ENCODE results near the gene YTHDC1.

YTHDC1 gene

DNA sequence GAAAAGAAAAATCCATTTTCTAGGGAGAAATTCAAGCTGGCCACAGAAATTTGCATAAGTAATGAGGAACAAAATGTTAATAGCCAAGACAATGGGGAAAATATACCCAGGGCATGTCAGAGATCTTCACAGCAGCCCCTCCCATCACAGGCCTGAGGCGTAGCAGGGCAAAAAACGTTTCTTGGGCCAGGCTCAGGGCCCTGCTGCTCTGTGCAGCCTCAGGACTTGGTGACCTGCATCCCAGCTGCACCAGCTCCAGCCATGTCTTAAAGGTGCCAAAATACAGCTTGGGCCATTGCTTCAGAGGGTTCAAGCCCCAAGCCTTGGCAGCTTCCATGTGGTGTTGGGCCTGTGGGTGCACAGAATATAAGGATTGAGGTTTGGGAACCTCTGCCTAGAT, 72.3 kb downstream of the YTHDC1 start:
- DNase-seq (ENCODE audit: extremely low read depth, insufficient read length): no peak
- Histone ChIP-seq H3K36me3 (ENCODE audit: control insufficient read depth, insufficient read depth, low read length) (no peaks in the 10 kb centered on the region), H3K4me3 (replicated peaks; ENCODE audit: low read depth, low read length) (no peak overlapping the region), H3K27me3 (replicated peaks; ENCODE audit: control insufficient read depth, insufficient read depth, low read length) (no peaks in the 10 kb centered on the region)
- TF ChIP-seq, protein P1, sequence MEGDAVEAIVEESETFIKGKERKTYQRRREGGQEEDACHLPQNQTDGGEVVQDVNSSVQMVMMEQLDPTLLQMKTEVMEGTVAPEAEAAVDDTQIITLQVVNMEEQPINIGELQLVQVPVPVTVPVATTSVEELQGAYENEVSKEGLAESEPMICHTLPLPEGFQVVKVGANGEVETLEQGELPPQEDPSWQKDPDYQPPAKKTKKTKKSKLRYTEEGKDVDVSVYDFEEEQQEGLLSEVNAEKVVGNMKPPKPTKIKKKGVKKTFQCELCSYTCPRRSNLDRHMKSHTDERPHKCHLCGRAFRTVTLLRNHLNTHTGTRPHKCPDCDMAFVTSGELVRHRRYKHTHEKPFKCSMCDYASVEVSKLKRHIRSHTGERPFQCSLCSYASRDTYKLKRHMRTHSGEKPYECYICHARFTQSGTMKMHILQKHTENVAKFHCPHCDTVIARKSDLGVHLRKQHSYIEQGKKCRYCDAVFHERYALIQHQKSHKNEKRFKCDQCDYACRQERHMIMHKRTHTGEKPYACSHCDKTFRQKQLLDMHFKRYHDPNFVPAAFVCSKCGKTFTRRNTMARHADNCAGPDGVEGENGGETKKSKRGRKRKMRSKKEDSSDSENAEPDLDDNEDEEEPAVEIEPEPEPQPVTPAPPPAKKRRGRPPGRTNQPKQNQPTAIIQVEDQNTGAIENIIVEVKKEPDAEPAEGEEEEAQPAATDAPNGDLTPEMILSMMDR (IDR thresholded peaks at IDR 0.05; ENCODE audit: insufficient read depth, low read length, poor library complexity, severe bottlenecking): no peak

DNA sequence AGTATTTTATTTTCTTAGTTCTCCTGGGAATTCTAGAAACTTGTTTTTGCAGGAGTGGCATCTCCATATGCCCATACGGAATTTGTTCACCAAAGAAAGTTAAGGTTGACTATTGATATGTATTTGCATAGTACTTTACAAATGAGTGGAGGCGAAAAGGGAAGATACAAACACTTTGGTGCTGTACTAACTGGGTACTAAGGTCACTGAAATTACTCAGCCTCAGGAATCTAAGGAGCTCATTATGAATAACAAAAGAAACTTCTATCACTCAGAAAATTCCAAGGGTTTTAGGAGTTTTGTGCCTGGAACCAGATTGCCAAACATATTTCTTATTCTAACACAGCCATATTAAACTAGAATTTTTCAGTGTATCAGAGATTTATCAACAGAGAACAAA, 77.0 kb downstream of the YTHDC1 start:
- no peaks in the 10 kb centered on the region for H3K27me3 ChIP-seq (replicated peaks; ENCODE audit: control insufficient read depth, insufficient read depth, low read length)

DNA sequence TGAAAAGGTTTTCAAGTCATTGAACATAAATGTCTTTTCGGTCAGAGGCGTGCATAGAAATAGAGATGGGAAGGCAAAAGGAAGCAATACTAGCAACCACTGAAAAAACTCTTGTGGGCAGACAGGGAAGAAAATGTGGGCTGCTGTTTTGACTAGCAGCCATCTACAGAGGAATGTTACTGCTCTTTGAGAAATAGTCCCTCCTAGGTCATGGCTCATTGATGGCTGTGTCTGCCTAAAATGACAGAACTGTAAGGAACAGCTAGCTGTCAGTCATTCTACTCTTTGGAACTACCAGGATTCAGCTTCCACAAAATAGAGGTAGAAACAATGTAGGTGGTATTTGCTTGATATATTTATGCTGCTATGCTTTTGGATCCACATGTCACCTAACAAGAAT, 77.5 kb downstream of the YTHDC1 start:
- H3K4me3 ChIP-seq (replicated peaks; ENCODE audit: low read depth, low read length): no peak overlapping the region
- TF ChIP-seq, protein P1 (IDR thresholded peaks at IDR 0.05; ENCODE audit: insufficient read depth, low read length, poor library complexity, severe bottlenecking): no peak
- H3K36me3 ChIP-seq (ENCODE audit: control insufficient read depth, insufficient read depth, low read length): no peaks in the 10 kb centered on the region
- DNase-seq (ENCODE audit: extremely low read depth, insufficient read length): no peak
- no peaks in the 10 kb centered on the region for H3K27me3 ChIP-seq (replicated peaks; ENCODE audit: control insufficient read depth, insufficient read depth, low read length)

More for the DNA sequence above, 77.0 kb downstream of the YTHDC1 start:
- TF ChIP-seq, protein P1 (IDR thresholded peaks at IDR 0.05; ENCODE audit: insufficient read depth, low read length, poor library complexity, severe bottlenecking): no peak
- no peak for DNase-seq (ENCODE audit: extremely low read depth, insufficient read length)
- H3K36me3 ChIP-seq (ENCODE audit: control insufficient read depth, insufficient read depth, low read length): no peaks in the 10 kb centered on the region
- no peak overlapping the region for H3K4me3 ChIP-seq (replicated peaks; ENCODE audit: low read depth, low read length)

DNA sequence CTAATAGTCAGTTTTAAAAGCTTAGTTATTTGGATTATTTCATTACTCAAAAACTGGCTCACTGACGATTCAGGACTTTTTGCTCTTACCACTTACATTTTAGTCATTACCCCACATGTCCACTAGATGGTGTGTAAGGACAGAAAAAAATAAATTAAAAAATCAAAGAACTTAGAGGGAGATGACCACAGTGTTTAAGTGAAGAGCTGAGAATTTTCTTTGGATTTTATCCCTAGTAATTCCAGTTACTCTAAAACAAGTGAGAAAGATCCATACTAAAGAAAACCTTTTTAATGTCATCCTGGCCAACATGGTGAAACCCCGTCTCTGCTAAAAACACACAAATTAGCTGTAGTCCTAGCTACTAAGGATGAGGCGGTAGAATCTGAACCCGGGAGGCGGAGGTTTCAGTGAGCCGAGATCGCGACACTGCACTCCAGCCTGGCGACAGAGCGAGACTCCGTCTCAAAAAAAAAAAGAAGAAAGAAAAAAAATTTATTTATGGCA, 78.0 kb downstream of the YTHDC1 start:
- no peaks in the 10 kb centered on the region for H3K27me3 ChIP-seq (replicated peaks; ENCODE audit: control insufficient read depth, insufficient read depth, low read length)
- no peak overlapping the region; the same call in 1 of the 2 replicates for H3K4me3 ChIP-seq (replicated peaks; ENCODE audit: low read depth, low read length)
- H3K36me3 ChIP-seq (ENCODE audit: control insufficient read depth, insufficient read depth, low read length): no peaks in the 10 kb centered on the region
- DNase-seq (ENCODE audit: extremely low read depth, insufficient read length): peak; percentile 27
- TF ChIP-seq, protein P1 (IDR thresholded peaks at IDR 0.05; ENCODE audit: insufficient read depth, low read length, poor library complexity, severe bottlenecking): peak; percentile 64

DNA sequence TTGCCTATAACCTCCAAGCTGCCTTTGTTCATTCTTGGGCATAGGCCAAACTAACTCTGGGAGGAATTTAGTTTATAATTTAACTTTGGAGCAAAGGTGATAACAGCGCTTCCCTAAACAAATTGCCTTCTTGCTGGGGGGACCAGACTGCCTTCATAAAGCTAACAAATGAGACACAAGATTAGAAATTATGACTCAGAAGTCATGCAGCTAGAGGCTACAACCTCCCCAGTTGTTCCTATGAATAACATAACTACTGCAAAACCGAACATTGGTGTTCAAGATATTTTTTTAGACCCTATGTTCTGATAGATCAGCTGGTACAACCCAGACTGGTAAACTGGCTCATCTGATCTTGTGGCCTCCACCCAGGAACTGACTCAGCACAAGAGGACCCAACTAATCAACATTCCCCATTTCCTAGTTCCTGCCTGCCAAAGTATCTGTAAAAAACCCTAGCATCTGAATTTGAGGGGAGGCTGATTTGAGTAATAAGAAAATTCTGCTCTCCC, 82.4 kb downstream of the YTHDC1 start:
- no peak for DNase-seq (ENCODE audit: extremely low read depth, insufficient read length)
- TF ChIP-seq, protein P1 (IDR thresholded peaks at IDR 0.05; ENCODE audit: insufficient read depth, low read length, poor library complexity, severe bottlenecking): no peak
- no peaks in the 10 kb centered on the region for H3K36me3 ChIP-seq (ENCODE audit: control insufficient read depth, insufficient read depth, low read length)
- no peak overlapping the region for H3K4me3 ChIP-seq (replicated peaks; ENCODE audit: low read depth, low read length)
- H3K27me3 ChIP-seq (replicated peaks; ENCODE audit: control insufficient read depth, insufficient read depth, low read length): no peaks in the 10 kb centered on the region
